Measurements from ENCODE around the gene LRRC8E. TPM values are rescaled to one million over a fixed set of nuclear protein-coding genes. Genes with fewer than 3 reads are reported as not detected.
A peak's percentile ranks its signal among the peaks of the same experiment; 100 is the strongest.

The LRRC8E gene
- total RNA-seq, 1 donor from 2014 or later = not detected

DNA sequence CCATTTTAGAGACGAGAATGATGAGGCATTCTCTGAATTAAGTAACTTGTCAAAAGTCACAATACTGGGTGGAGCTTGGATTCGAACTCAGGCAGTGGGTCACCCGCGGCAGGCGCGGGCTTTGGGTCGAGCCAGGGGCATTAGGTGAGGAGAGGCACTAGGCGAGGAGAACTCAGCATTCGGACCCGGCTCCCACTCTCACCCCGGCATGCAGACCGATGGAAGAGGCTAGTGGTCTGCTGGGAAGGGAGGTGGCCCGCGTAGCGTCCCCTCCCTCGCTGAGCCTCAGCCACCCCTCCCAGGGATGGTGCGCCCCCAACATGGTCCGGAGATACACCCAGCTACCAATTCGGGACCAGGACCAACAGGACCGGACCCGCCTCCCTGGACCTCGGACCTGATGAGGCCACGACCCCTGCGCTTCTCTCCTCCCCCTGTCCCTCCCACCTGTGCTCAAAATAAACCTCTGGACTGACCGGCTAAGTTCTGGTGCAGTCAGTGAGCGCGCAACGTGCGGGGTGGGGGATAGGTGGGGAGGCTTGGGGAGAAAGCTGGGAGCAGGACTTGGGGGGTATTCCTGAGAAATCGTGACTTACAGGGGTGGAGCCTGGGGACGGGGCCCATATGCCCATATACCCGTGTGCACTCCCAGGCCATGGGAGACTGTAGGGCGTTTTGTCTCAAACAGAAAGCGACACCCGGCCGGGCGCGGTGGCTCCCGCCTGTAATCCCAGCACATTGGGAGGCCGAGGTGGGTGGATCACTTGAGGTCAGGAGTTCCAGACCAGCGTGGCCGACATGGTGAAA lies 30.5 kb downstream of the LRRC8E start:
- ChIA-PET POLR2A (interaction anchor here (0.6 to 3.7 kb wide), 7 partner anchors 15 to 326 kb away, joined by 3 to 30 read pairs (median 5); partner anchors contain the start of genes ELAVL1, MAP2K7, PET100 and XAB2), CTCF (interaction anchor here (0.9 to 1.7 kb wide), 5 partner anchors 10 to 240 kb away, joined by 3 to 8 read pairs (median 4); no protein-coding TSS in a partner anchor)
- H3K27ac Mint-ChIP-seq = no peak overlapping the region
- DNase-seq (no peak), ATAC-seq (ENCODE audit: low read depth) (no peak)
- H3K4me1 Mint-ChIP-seq = peaks cover 48% of the 10 kb centered on the region
- H3K36me3 Mint-ChIP-seq (ENCODE audit: low read depth) = peaks cover 11% of the 10 kb centered on the region
- H3K4me3 Mint-ChIP-seq = peak overlapping the region; percentile 82
- TF ChIP-seq, protein P1, sequence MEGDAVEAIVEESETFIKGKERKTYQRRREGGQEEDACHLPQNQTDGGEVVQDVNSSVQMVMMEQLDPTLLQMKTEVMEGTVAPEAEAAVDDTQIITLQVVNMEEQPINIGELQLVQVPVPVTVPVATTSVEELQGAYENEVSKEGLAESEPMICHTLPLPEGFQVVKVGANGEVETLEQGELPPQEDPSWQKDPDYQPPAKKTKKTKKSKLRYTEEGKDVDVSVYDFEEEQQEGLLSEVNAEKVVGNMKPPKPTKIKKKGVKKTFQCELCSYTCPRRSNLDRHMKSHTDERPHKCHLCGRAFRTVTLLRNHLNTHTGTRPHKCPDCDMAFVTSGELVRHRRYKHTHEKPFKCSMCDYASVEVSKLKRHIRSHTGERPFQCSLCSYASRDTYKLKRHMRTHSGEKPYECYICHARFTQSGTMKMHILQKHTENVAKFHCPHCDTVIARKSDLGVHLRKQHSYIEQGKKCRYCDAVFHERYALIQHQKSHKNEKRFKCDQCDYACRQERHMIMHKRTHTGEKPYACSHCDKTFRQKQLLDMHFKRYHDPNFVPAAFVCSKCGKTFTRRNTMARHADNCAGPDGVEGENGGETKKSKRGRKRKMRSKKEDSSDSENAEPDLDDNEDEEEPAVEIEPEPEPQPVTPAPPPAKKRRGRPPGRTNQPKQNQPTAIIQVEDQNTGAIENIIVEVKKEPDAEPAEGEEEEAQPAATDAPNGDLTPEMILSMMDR (IDR thresholded peaks at IDR 0.05) = no peak
- intact Hi-C loops (cut with micrococcal nuclease) = no loop called here
- peaks cover 18% of the 10 kb centered on the region for H3K27me3 Mint-ChIP-seq
- H3K9me3 Mint-ChIP-seq = no peaks in the 10 kb centered on the region

DNA sequence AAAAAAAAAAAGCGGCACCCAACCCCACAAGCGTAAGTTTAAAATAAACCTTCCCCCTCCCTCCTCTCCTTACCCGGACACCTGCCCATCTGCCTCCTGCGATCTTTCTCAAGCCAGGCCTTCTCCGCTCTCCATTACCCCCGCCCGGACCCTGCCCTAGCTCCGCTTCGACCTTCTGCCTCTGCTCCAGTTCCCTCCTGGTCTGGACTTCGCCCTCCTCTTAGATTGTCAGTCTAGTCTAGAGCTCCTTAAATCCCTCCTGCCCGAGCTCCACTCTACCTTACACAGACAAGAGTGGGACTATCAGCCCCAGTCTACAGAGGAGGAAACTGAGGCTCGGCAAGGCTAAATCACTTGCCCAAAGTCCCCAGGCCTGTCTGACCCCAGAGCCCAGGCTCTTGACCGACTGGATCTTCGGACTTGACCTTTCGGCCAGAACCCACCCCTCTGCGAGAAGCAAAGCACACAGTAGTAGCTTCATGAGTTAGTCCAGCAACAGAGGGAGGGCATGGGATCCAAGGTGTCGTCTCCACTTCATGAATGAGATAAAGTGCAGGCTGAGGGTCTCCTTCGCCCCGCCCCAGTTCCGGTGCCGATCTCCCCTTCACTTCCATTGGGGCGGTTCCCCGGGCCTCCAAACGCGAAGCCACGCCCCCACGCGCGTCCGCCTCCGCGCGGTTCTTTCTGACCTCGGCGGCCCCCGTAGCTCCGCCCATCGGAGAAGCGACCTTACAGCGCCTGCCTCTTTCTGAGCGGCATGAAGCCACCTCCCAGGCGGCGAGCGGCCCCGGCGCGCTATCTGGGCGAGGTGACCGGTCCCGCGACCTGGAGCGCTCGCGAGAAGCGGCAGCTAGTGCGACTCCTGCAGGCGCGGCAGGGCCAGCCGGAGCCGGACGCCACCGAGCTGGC lies 31.6 kb downstream of the LRRC8E start, which contains the start of gene SNAPC2:
SNAPC2 (plus strand) TSS at position 729 of the 909 bp plus-strand sequence; CDS start at position 758, 29 bp downstream.
- intact Hi-C loops (cut with micrococcal nuclease) = loop anchor here (1.0 to 10.0 kb wide), 8 partner anchors 17 to 470 kb away; partner anchors contain the start of genes MAP2K7, PNPLA6, RAB11B and TIMM44
- Mint-ChIP-seq H3K4me3 (peak within 1 kb of the TSS; percentile 93), H3K36me3 (ENCODE audit: low read depth) (peaks cover 11% of the 10 kb centered on the region), H3K9me3 (no peaks in the 10 kb centered on the region), H3K4me1 (peaks cover 49% of the 10 kb centered on the region), H3K27me3 (peaks cover 17% of the 10 kb centered on the region), H3K27ac (peak within 1 kb of the TSS; percentile 96)
- DNase-seq (peak; percentile 97), ATAC-seq (ENCODE audit: low read depth) (peak; percentile 63)
- CTCF ChIA-PET = interaction anchor here (1.0 to 2.7 kb wide), 8 partner anchors 9 to 351 kb away, joined by 3 to 13 read pairs (median 6); partner anchors contain the start of gene MAP2K7
- POLR2A ChIA-PET = interaction anchor here (0.5 to 4.0 kb wide), 31 partner anchors 8 to 856 kb away, joined by 3 to 49 read pairs (median 4); partner anchors contain the start of genes ELAVL1, MAP2K7, PET100 and PNPLA6
- TF ChIP-seq, protein P1 (IDR thresholded peaks at IDR 0.05) = no peak

- intact Hi-C loops (cut with micrococcal nuclease) = loop anchor here (1.0 to 10.0 kb wide), 8 partner anchors 17 to 470 kb away; partner anchors contain the start of genes MAP2K7, PNPLA6, RAB11B and TIMM44
- ATAC-seq (ENCODE audit: low read depth) (peak; percentile 79), DNase-seq (peak; percentile 94)
- peaks cover 10% of the 10 kb centered on the region for H3K27me3 Mint-ChIP-seq
- H3K4me1 Mint-ChIP-seq = peaks cover 48% of the 10 kb centered on the region
- peaks cover 11% of the 10 kb centered on the region for H3K36me3 Mint-ChIP-seq (ENCODE audit: low read depth)
- H3K27ac Mint-ChIP-seq = peak overlapping the region; percentile 96
- POLR2A ChIA-PET = interaction anchor here (0.5 to 4.0 kb wide), 30 partner anchors 9 to 857 kb away, joined by 3 to 49 read pairs (median 4); partner anchors contain the start of genes ELAVL1, MAP2K7, PET100 and PNPLA6
- H3K9me3 Mint-ChIP-seq = no peaks in the 10 kb centered on the region
- CTCF ChIA-PET = interaction anchor here (0.8 to 2.7 kb wide), 9 partner anchors 9 to 352 kb away, joined by 3 to 13 read pairs (median 5); partner anchors contain the start of gene MAP2K7
- TF ChIP-seq, protein P1 (IDR thresholded peaks at IDR 0.05) = no peak
- peak overlapping the region; percentile 93 for H3K4me3 Mint-ChIP-seq
These were observed 32.4 kb downstream of the LRRC8E start for GRCh38 chr19:7920519-7921301.

- peaks cover 7% of the 10 kb centered on the region for H3K27me3 Mint-ChIP-seq
- POLR2A ChIA-PET = interaction anchor here (0.5 to 4.0 kb wide), 15 partner anchors 8 to 852 kb away, joined by 3 to 49 read pairs (median 5); partner anchors contain the start of genes MAP2K7, PET100, RAB11B and STXBP2
- peaks cover 11% of the 10 kb centered on the region for H3K36me3 Mint-ChIP-seq (ENCODE audit: low read depth)
- DNase-seq = no peak
- CTCF ChIA-PET = interaction anchor here (0.8 to 2.7 kb wide), 3 partner anchors 52 to 353 kb away, joined by 4 to 13 read pairs (median 6); no protein-coding TSS in a partner anchor
- H3K4me3 Mint-ChIP-seq = peak overlapping the region; percentile 93
- no peak for ATAC-seq (ENCODE audit: low read depth)
- intact Hi-C loops (cut with micrococcal nuclease) = loop anchor here (2.0 to 10.0 kb wide), 3 partner anchors 241 to 387 kb away; partner anchors contain the start of genes PNPLA6 and TRAPPC5
- H3K4me1 Mint-ChIP-seq = peaks cover 47% of the 10 kb centered on the region
- TF ChIP-seq, protein P1 (IDR thresholded peaks at IDR 0.05) = no peak
- no peaks in the 10 kb centered on the region for H3K9me3 Mint-ChIP-seq
- peak overlapping the region; percentile 96 for H3K27ac Mint-ChIP-seq
These were observed 33.1 kb downstream of the LRRC8E start for GRCh38 chr19:7921302-7921966.

All from activated B cell treated with CpG ODN at 0.5 μM for 24 hours (primary cell).